Neutrophil (primary cell): ENCODE data around the gene RPL9.

ENCODE experiments used
- H3K27ac ChIP-seq: fragments of 200-600 bp; sonication (generic); 2 replicates; pipeline ENCODE4 v1.5.1; 2016; ENCODE audit warnings: mild to moderate bottlenecking, moderate library complexity
- H3K27me3 ChIP-seq: fragments of 200-600 bp; sonication (generic); 2 replicates; pipeline ENCODE4 v1.6.0; 2016; ENCODE audit warnings: mild to moderate bottlenecking
- H3K36me3 ChIP-seq: fragments of 200-600 bp; sonication (generic); 2 replicates; pipeline ENCODE4 v1.5.1; 2017
- H3K4me1 ChIP-seq, 2 experiments: fragments of 200-600 bp in 1 of 2; sonication (generic) in 1 of 2; 1 replicate in 1 of 2; 2 replicates in 1 of 2; pipeline versions ENCODE4 v1.5.1 to v1.6.1; 2013 to 2016; ENCODE audit warnings: low read depth in 1 of 2, low read length in 1 of 2, mild to moderate bottlenecking in 1 of 2, moderate library complexity in 1 of 2; ENCODE audit not compliant: control insufficient read depth in 1 of 2, insufficient read depth in 1 of 2
- H3K4me3 ChIP-seq, 2 experiments: fragments of 200-600 bp in 1 of 2; sonication (generic) in 1 of 2; 1 replicate in 1 of 2; 2 replicates in 1 of 2; pipeline ENCODE4 v1.5.1; 2013 to 2016; ENCODE audit warnings: low read depth in 1 of 2, low read length in 1 of 2, mild to moderate bottlenecking in 1 of 2, moderate library complexity in 1 of 2
- H3K9me3 ChIP-seq: fragments of 200-600 bp; sonication (generic); 2 replicates; pipeline ENCODE4 v1.5.1; 2016
- TF ChIP-seq, protein P1 (sequence below): fragments of 200-600 bp; sonication (generic); IDR thresholded peaks from 2 replicates; pipeline ENCODE4 v1.5.1; 2016; ENCODE audit warnings: antibody characterized with exemption

Gene RPL9

DNA sequence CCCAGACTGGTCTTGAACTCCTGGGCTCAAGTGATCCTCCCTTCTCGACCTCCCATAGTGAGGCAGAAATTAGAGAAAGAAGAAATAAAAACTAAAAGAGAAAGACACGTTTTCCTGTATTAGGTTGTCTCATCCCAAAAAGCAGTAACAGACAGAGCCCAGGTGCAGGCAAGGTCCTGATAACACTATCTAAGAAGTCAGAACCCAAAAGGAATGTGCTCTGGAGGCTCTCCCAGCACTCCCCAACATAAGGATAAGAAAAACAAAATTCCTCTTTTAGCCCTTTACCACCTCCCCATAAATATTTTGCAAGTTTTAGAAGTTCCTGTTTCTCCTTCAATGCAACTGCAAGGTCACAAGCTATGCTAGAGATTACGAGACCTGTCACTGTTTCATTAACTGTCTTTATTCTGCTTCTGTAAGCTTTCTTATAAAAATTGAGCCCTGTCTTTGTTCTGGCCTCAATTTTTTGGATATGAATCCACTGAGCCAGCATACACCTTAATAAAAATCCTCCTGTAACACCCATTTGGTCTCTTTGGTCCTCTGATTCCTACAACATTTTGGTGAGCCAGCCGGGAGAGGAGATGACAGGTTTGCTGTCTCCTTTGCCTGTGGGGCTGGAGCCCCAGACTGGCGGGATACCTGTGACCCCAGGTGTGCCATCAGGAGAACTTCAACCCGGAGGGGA lies 26.0 kb upstream of the RPL9 start:
- TF ChIP-seq, protein P1, sequence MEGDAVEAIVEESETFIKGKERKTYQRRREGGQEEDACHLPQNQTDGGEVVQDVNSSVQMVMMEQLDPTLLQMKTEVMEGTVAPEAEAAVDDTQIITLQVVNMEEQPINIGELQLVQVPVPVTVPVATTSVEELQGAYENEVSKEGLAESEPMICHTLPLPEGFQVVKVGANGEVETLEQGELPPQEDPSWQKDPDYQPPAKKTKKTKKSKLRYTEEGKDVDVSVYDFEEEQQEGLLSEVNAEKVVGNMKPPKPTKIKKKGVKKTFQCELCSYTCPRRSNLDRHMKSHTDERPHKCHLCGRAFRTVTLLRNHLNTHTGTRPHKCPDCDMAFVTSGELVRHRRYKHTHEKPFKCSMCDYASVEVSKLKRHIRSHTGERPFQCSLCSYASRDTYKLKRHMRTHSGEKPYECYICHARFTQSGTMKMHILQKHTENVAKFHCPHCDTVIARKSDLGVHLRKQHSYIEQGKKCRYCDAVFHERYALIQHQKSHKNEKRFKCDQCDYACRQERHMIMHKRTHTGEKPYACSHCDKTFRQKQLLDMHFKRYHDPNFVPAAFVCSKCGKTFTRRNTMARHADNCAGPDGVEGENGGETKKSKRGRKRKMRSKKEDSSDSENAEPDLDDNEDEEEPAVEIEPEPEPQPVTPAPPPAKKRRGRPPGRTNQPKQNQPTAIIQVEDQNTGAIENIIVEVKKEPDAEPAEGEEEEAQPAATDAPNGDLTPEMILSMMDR, result no peak
- H3K27ac ChIP-seq, result peak overlapping the region; percentile 78
- peaks cover 39 to 44% of the 10 kb centered on the region in 2 experiments for H3K4me1 ChIP-seq

DNA sequence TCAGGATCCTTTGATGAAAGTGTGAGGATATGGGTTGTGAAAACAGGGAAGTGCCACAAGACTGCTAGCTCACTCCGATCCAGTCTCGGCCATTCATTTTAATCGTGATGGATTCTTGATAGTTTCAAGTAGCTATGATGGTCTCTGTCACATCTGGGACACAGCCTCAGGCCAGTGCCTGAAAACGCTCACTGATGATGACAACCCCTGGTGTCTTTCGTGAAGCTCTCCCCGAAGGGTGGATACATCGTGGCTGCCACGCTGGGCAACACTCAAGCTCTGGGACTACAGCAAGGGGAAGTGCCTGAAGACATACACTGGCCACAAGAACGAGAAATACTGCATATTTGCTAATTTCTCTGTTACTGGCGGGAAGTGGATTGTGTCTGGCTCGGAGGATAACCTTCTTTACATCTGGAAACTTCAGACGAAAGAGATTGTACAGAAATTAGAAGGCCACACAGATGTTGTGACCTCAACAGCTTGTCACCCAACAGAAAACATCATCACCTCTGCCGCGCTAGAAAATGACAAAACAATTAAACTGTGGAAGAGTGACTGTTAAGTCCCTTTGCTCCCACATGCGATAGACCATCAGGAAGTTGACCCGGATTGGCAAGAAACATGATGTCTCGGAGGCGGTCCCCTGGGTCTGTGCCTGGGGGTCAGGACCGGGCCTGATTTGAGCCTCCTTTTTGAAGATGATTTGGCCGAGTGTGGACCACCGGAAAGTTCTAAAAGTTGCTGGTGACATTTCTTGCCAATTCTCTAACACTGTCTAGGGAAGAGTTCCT lies 22.4 kb upstream of the RPL9 start:
- Histone ChIP-seq H3K4me1 (peaks cover 32 to 38% of the 10 kb centered on the region in 2 experiments), H3K27me3 (no peaks in the 10 kb centered on the region), H3K27ac (peak overlapping the region; percentile 77), H3K9me3 (no peaks in the 10 kb centered on the region), H3K4me3 (peak overlapping the region; percentile 55 to 63), H3K36me3 (peaks cover 5% of the 10 kb centered on the region)
- TF ChIP-seq, protein P1, result no peak

More for the DNA sequence above, 26.0 kb upstream of the RPL9 start:
- no peaks in the 10 kb centered on the region for H3K27me3 ChIP-seq
- H3K36me3 ChIP-seq, result no peaks in the 10 kb centered on the region
- peak overlapping the region in 1 of 2 experiments; percentile 23 for H3K4me3 ChIP-seq
- no peaks in the 10 kb centered on the region for H3K9me3 ChIP-seq

DNA sequence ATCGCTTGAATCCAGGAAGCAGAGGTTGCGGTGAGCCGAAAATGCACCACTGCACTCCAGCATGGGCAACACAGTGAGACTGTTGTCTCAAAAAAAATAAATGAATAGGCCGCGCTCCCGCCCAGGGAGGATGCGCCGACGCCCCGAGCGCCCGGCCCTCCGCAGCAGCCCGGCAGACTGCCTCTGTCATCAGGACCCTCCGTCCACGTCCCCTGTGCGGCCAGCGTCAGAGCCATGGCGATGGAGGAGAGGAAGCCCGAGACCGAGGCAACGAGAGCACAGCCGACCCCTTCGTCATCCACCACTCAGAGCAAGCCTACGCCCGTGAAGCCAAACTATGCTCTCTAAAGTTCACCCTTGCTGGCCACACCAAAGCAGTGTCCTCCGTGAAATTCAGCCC lies 21.5 kb upstream of the RPL9 start:
- Histone ChIP-seq H3K27me3 (no peaks in the 10 kb centered on the region), H3K27ac (peak overlapping the region; percentile 77), H3K36me3 (peaks cover 5% of the 10 kb centered on the region), H3K4me3 (peak overlapping the region in 1 of 2 experiments; percentile 55), H3K9me3 (no peaks in the 10 kb centered on the region), H3K4me1 (peaks cover 23 to 29% of the 10 kb centered on the region in 2 experiments)
- TF ChIP-seq, protein P1, result no peak

DNA sequence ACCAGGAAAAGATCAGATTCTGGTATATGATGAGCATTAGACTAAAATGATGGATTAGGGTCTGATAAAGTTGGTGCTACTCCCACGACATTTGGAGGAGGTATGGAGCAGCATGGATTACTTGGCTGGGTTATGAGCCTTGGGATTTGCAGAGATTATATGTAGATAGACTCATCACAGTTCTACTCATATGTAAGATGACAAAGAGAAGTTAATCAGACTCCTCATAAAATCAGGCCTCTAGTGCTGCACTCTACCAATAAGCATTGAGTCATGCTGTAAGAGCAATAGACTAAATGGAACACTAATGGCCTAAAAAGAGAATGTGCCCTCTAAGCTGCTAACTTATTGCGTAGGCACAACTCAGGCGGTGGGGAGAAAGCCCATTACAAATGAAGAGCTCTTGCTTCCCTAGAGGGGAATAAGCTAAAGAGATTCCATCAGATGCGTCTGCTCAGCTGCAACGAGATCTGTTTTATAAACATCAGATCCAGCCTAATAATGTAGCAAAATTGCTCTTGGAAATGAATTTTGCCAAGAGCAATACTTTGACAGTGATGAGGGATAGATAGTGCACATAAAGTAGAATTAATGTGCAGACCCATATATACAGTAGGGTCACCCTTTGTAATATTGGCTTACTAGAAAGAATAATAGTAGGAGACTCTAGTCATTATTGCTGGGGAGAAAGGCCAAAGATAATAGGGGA lies 17.6 kb upstream of the RPL9 start:
- Histone ChIP-seq H3K36me3 (peaks cover 12% of the 10 kb centered on the region), H3K27ac (no peak overlapping the region), H3K27me3 (no peaks in the 10 kb centered on the region), H3K4me3 (no peak overlapping the region), H3K4me1 (peaks cover 10 to 12% of the 10 kb centered on the region in 2 experiments), H3K9me3 (no peaks in the 10 kb centered on the region)
- TF ChIP-seq, protein P1, result no peak

DNA sequence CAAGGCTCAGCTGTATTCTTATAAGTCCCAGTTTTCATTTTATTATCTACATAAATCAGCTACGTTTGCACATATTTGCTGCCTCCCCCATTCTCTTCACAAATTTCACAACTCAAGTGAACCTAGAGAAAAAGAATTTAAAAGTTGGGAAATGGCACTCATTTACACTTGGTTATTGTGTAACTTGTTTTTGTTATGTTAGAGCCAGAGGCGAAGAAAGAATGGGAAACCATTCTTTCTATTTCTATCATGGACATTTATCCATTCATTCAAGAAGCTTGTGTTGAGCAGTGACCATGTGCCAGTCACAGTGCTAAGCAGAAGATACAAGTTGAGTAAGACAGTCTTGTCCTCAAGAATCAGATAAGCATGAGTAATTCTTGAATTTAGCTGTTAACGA lies 13.7 kb upstream of the RPL9 start:
- H3K36me3 ChIP-seq, result peaks cover 7% of the 10 kb centered on the region
- no peak overlapping the region for H3K27ac ChIP-seq
- no peaks in the 10 kb centered on the region for H3K27me3 ChIP-seq
- no peak overlapping the region for H3K4me3 ChIP-seq
- H3K9me3 ChIP-seq, result no peaks in the 10 kb centered on the region
- H3K4me1 ChIP-seq, result peaks cover 0 to 5% of the 10 kb centered on the region in 2 experiments
- TF ChIP-seq, protein P1, result no peak
